ENCODE results near the gene PLPPR2.
"Not testable (repeated sequence)": the region's sequence is repeated elsewhere in the genome, so short reads cannot be mapped to it uniquely, and the experiment has no call there.

- not testable (repeated sequence) for TF ChIP-seq POLR2A (IDR thresholded peaks at IDR 0.05; ENCODE audit: low read length); GATA1 (IDR thresholded peaks at IDR 0.05; ENCODE audit: low read depth, low read length)
Observed at GRCh38 chr19:11320278-11320995, 34.8 kb upstream of the PLPPR2 start.
